Islet of Langerhans (tissue), 1 donor: Measurements from ENCODE around the gene CDKN2B-AS1.

Source experiments
- FAIRE-seq: peaks from one replicate; lab custom pipeline; 2011; peaks lifted over from hg19 to GRCh38; lab: Jason Lieb, UNC

Gene CDKN2B-AS1

GRCh38 chr9:22097707-22098106 is 103.1 kb downstream of the CDKN2B-AS1 start:
- no peak for FAIRE-seq

- FAIRE-seq, result no peak
Observed at GRCh38 chr9:22098643-22099332, 104.2 kb downstream of the CDKN2B-AS1 start.

GRCh38 chr9:22100626-22101025 is 106.0 kb downstream of the CDKN2B-AS1 start:
- FAIRE-seq, result no peak

- FAIRE-seq, result no peak
Observed at GRCh38 chr9:22102146-22103053, 107.8 kb downstream of the CDKN2B-AS1 start.

GRCh38 chr9:22103685-22104575 is 109.3 kb downstream of the CDKN2B-AS1 start:
- FAIRE-seq, result no peak

GRCh38 chr9:22105005-22105722 is 110.6 kb downstream of the CDKN2B-AS1 start:
- no peak for FAIRE-seq

GRCh38 chr9:22107202-22108045 is 112.8 kb downstream of the CDKN2B-AS1 start:
- peak; percentile 17 for FAIRE-seq

- FAIRE-seq, result peak; percentile 27
Observed at GRCh38 chr9:22108581-22109370, 114.2 kb downstream of the CDKN2B-AS1 start.

- FAIRE-seq, result peak; percentile 65
Observed at GRCh38 chr9:22111176-22111953, 116.8 kb downstream of the CDKN2B-AS1 start.

GRCh38 chr9:22111954-22112247 is 117.3 kb downstream of the CDKN2B-AS1 start:
- no peak for FAIRE-seq

- FAIRE-seq, result no peak
Observed at GRCh38 chr9:22112870-22113821, 118.6 kb downstream of the CDKN2B-AS1 start.

- no peak for FAIRE-seq
Observed at GRCh38 chr9:22114956-22115355, 120.4 kb downstream of the CDKN2B-AS1 start.

- FAIRE-seq, result no peak
Observed at GRCh38 chr9:22116758-22117157, 122.2 kb downstream of the CDKN2B-AS1 start.

GRCh38 chr9:22117511-22118384 is 123.2 kb downstream of the CDKN2B-AS1 start:
- no peak for FAIRE-seq

- FAIRE-seq, result peak; percentile 9
Observed at GRCh38 chr9:22118810-22119521, 124.4 kb downstream of the CDKN2B-AS1 start.

- FAIRE-seq, result no peak
Observed at GRCh38 chr9:22119522-22120158, 125.0 kb downstream of the CDKN2B-AS1 start.
